SK-N-MC (cell line): ENCODE measurements around the gene RGL2.

Experiments used
- EZH2 ChIP-seq: fragments of 200-600 bp; sonication (generic); IDR thresholded peaks from one replicate; pipeline ENCODE4 v1.6.1; 2017; ENCODE audit warnings: antibody characterized with exemption
- POLR2AphosphoS5 ChIP-seq: IDR thresholded peaks from 2 replicates; pipeline ENCODE4 v1.6.1; 2012; ENCODE audit warnings: mild to moderate bottlenecking, low read depth, low read length, borderline replicate concordance

DNA sequence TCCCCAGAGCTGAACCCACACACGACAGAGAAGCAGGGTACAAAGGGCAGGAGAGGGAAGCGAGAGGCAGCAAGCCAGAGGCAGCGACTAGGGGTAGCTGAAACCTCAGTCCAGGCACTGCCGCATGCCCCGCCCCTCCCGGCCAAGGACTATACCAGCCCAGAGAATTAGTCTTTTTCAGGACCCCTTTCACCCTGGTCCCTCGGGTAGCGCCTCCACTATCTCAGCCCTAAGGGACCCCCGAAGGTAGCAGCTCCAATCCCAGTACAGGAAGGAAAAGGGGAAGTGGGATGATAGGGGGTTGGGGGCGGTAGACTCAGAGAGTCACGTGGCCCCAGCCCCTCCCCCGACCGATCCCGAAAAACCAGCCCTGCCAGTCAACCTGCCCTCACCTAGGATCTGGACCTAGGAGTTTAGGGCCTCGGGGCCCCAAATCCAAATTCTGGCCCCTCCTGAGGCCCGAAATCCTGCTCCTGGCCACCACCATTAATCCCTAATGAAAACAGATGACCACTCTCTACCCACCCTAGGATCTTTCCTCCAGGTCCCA is 1.3 kb downstream of the RGL2 start:
- TF ChIP-seq POLR2AphosphoS5 (no peak), EZH2 (no peak)
